ENCODE data around the gene MLF2. TPM values are rescaled to one million over a fixed set of nuclear protein-coding genes. Genes with fewer than 3 reads are reported as not detected.

Gene MLF2
- total and polyA plus RNA-seq, 2 of the 13 experiments (the other 11 are each of a cell fraction or from before 2014, with no cell fraction given), result 88.1 to 167 TPM

DNA sequence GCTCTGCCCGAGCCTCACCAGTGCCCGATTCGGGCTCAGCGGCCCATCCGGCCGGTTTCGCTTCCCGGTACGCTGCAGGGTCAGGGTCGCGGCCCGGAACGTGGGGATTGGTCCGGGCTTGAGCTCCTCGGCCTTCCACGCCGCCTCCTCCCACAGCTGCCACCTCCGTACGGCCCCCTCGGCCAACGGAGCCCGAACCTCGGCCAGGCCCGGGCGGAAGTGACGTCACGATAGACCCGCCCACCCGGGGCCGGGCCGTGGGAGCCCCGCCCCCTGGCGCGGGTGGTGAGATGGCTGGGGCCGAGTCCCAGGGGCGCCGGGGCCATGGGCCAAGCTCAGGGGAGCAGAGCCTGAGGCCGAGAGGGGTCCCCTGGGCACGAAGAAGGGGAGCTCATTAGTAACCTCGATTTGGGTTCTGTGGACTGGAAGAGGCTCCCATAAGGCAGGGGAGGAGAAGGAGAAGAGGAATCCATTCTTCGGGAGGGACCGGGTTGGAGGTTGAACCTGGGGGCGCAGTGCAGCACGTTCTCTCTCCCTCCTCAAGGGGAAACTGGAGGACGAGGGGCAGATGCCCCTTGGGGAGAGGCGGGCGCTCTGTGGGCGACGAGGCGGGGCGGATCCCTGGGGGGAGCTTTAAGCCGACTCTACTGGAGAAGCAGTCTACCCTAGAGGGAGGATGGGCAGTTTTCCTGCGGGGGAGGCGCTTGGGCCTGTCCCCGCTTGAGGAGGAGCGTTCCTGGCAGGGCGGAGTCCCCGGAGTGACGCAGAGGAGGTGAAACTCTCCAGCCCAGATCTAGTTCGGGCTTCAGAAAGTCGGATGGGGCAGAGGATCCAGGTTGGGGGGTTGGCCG lies at the start of gene MLF2 (continued):
- TF ChIP-seq, protein P1, sequence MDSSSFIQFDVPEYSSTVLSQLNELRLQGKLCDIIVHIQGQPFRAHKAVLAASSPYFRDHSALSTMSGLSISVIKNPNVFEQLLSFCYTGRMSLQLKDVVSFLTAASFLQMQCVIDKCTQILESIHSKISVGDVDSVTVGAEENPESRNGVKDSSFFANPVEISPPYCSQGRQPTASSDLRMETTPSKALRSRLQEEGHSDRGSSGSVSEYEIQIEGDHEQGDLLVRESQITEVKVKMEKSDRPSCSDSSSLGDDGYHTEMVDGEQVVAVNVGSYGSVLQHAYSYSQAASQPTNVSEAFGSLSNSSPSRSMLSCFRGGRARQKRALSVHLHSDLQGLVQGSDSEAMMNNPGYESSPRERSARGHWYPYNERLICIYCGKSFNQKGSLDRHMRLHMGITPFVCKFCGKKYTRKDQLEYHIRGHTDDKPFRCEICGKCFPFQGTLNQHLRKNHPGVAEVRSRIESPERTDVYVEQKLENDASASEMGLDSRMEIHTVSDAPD (CRISPR knock-in tag; IDR thresholded peaks at IDR 0.05), result no peak
- TF ChIP-seq ZKSCAN8 (CRISPR knock-in tag; IDR thresholded peaks at IDR 0.05; ENCODE audit: borderline replicate concordance) (peak; percentile 34; the same call in 1 of the 2 replicates), PTBP1 (IDR thresholded peaks at IDR 0.05; ENCODE audit: low read depth, low read length, poor library complexity, severe bottlenecking) (no peak), GMEB1 (CRISPR knock-in tag; IDR thresholded peaks at IDR 0.05; ENCODE audit: borderline replicate concordance) (peak; percentile 73), ZNF225 (CRISPR knock-in tag; IDR thresholded peaks at IDR 0.05) (no peak), GTF3A (CRISPR knock-in tag; conservative IDR thresholded peaks at IDR 0.05) (0 out of 2 replicates have a peak, but pooled peaks have one; percentile 45), SOX5 (CRISPR knock-in tag; IDR thresholded peaks at IDR 0.05; ENCODE audit: borderline replicate concordance) (peak; percentile 24; the same call in 1 of the 2 replicates), SMARCE1 (IDR thresholded peaks at IDR 0.05; ENCODE audit: borderline replicate concordance) (no peak), ZNF777 (CRISPR knock-in tag; IDR thresholded peaks at IDR 0.05) (no peak), ZNF597 (CRISPR knock-in tag; IDR thresholded peaks at IDR 0.05) (no peak), FIP1L1 (IDR thresholded peaks at IDR 0.05; ENCODE audit: borderline replicate concordance, insufficient read depth, low read depth, low read length) (no peak), JUND (CRISPR knock-in tag; IDR thresholded peaks at IDR 0.05) (peak; percentile 8; the same call in 1 of the 2 replicates), ZNF589 (CRISPR knock-in tag; conservative IDR thresholded peaks at IDR 0.05) (peak; percentile 58; the same call in 1 of the 2 replicates), CBX2 (IDR thresholded peaks at IDR 0.05; ENCODE audit: low read depth, low read length) (no peak), CBX2 (CRISPR knock-in tag; IDR thresholded peaks at IDR 0.05; ENCODE audit: low read depth) (no peak), KLF15 (CRISPR knock-in tag; IDR thresholded peaks at IDR 0.05; ENCODE audit: borderline replicate concordance) (no peak; the same call in 1 of the 2 replicates), HDAC1 (CRISPR knock-in tag; IDR thresholded peaks at IDR 0.05) (peak; percentile 76), HNF4A (CRISPR knock-in tag; IDR thresholded peaks at IDR 0.05) (0 out of 2 replicates have a peak, but pooled peaks have one; percentile 3)
- TF ChIP-seq, protein P2, sequence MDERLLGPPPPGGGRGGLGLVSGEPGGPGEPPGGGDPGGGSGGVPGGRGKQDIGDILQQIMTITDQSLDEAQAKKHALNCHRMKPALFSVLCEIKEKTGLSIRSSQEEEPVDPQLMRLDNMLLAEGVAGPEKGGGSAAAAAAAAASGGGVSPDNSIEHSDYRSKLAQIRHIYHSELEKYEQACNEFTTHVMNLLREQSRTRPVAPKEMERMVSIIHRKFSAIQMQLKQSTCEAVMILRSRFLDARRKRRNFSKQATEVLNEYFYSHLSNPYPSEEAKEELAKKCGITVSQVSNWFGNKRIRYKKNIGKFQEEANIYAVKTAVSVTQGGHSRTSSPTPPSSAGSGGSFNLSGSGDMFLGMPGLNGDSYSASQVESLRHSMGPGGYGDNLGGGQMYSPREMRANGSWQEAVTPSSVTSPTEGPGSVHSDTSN (CRISPR knock-in tag; IDR thresholded peaks at IDR 0.05), result no peak
- TF ChIP-seq, protein P3, sequence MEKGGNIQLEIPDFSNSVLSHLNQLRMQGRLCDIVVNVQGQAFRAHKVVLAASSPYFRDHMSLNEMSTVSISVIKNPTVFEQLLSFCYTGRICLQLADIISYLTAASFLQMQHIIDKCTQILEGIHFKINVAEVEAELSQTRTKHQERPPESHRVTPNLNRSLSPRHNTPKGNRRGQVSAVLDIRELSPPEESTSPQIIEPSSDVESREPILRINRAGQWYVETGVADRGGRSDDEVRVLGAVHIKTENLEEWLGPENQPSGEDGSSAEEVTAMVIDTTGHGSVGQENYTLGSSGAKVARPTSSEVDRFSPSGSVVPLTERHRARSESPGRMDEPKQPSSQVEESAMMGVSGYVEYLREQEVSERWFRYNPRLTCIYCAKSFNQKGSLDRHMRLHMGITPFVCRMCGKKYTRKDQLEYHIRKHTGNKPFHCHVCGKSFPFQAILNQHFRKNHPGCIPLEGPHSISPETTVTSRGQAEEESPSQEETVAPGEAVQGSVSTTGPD (CRISPR knock-in tag; IDR thresholded peaks at IDR 0.05), result no peak
- TF ChIP-seq, protein P4, sequence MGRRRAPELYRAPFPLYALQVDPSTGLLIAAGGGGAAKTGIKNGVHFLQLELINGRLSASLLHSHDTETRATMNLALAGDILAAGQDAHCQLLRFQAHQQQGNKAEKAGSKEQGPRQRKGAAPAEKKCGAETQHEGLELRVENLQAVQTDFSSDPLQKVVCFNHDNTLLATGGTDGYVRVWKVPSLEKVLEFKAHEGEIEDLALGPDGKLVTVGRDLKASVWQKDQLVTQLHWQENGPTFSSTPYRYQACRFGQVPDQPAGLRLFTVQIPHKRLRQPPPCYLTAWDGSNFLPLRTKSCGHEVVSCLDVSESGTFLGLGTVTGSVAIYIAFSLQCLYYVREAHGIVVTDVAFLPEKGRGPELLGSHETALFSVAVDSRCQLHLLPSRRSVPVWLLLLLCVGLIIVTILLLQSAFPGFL (CRISPR knock-in tag; IDR thresholded peaks at IDR 0.05), result no peak
